HepG2 (cell line): ENCODE results near the gene URM1. TPM values are rescaled to one million over a fixed set of nuclear protein-coding genes. Genes with fewer than 3 reads are reported as not detected.
A peak's percentile ranks its signal among the peaks of the same experiment; 100 is the strongest.

Source experiments
- ATAC-seq: fragments of 200-7000 bp; cut with Tn5 transposase; 3 replicates; pipeline ENCODE4 v1.9.1; 2020; ENCODE audit warnings: mild to moderate bottlenecking, moderate library complexity
- BruUV-seq: library from RNA; stranded (reverse); fragments of 400-500 nt; replicated peaks from 2 replicates; lab custom pipeline; 2021; lab: Mats Ljungman, UMichigan
- CTCF ChIA-PET: fragments of 300-600 bp; formaldehyde crosslinking; extraction: SDS; loops from one replicate; lab custom pipeline; 2021; ENCODE audit warnings: low total read pairs, inconsistent platforms, low intra/inter-chr PET ratio; lab: Yijun Ruan, JAX
- POLR2A ChIA-PET: fragments of 350-600 bp; sonication (Branson Sonifier 250); formaldehyde crosslinking; loops from one replicate; lab custom pipeline; 2020; ENCODE audit warnings: antibody characterized with exemption, inconsistent platforms; lab: Yijun Ruan, JAX
- DNase-seq: peaks from one replicate; pipeline ENCODE4 v3.0.0-alpha.2; 2015; ENCODE audit warnings: low spot score
- FAIRE-seq: peaks from 3 replicates; lab custom pipeline; 2011; peaks lifted over from hg19 to GRCh38; lab: Jason Lieb, UNC
- H2AFZ ChIP-seq: one replicate; pipeline ENCODE4 v1.6.1; 2011; ENCODE audit warnings: low read length, inconsistent platforms
- H3K27ac ChIP-seq: fragments of 300-600 bp; 3 replicates; pipeline ENCODE4 v1.8.0; 2011; ENCODE audit warnings: mixed run types, mild to moderate bottlenecking, mixed read lengths, low read length, inconsistent platforms; ENCODE audit not compliant: insufficient read depth; ENCODE audit errors: extremely low read length
- H3K27me3 ChIP-seq, 2 experiments: fragments of 200-600 bp in 1 of 2; 2 replicates in 1 of 2; 3 replicates in 1 of 2; pipeline versions ENCODE4 v1.6.0 to v1.8.0; 2011; ENCODE audit warnings: low read length in 2 of 2, mild to moderate bottlenecking in 2 of 2, moderate library complexity in 2 of 2, inconsistent platforms in 1 of 2; ENCODE audit not compliant: insufficient read depth in 2 of 2, control insufficient read depth in 1 of 2
- H3K36me3 ChIP-seq, 2 experiments: fragments of 200-600 bp in 1 of 2; replicated peaks in 1 of 2; 2 replicates in 1 of 2; 3 replicates in 1 of 2; pipeline versions ENCODE4 v1.5.1 to v1.8.0; 2011; ENCODE audit warnings: low read length in 2 of 2, inconsistent platforms in 1 of 2; ENCODE audit not compliant: insufficient read depth in 2 of 2, control insufficient read depth in 1 of 2
- H3K4me1 ChIP-seq: 2 replicates; pipeline ENCODE4 v1.5.1; 2012; ENCODE audit warnings: low read length, inconsistent platforms; ENCODE audit not compliant: insufficient read depth
- H3K4me2 ChIP-seq: 2 replicates; pipeline ENCODE4 v1.6.0; 2011; ENCODE audit warnings: low read depth, low read length, inconsistent platforms
- H3K4me3 ChIP-seq, 3 experiments: fragments of 200-600 bp in 1 of 3; sonication (generic), shearing (Covaris generic) in 1 of 3; replicated peaks in 1 of 3; 2 replicates each; pipeline ENCODE4 v1.5.1; 2011 to 2016; ENCODE audit warnings: low read length in 3 of 3, inconsistent platforms in 2 of 3, low read depth in 2 of 3, mild to moderate bottlenecking in 2 of 3, control low read depth in 1 of 3, mixed read lengths in 1 of 3; ENCODE audit not compliant: insufficient read depth in 1 of 3
- H3K79me2 ChIP-seq: one replicate; pipeline ENCODE4 v1.6.1; 2011; ENCODE audit warnings: low read length, inconsistent platforms; ENCODE audit not compliant: insufficient read depth
- H3K9ac ChIP-seq: 2 replicates; pipeline ENCODE4 v1.6.0; 2011; ENCODE audit warnings: mild to moderate bottlenecking, low read depth, low read length, inconsistent platforms; ENCODE audit not compliant: insufficient read depth
- H3K9me3 ChIP-seq: 2 replicates; pipeline ENCODE4 v1.5.1; 2012; ENCODE audit warnings: mild to moderate bottlenecking, low read length
- H4K20me1 ChIP-seq: 2 replicates; pipeline ENCODE4 v1.6.0; 2011; ENCODE audit warnings: inconsistent platforms, mild to moderate bottlenecking, low read length, moderate library complexity; ENCODE audit not compliant: insufficient read depth
- CEBPB ChIP-seq: IDR thresholded peaks from 2 replicates; pipeline ENCODE4 v1.6.1; 2011; ENCODE audit warnings: low read depth, low read length, improper control_type of control experiment, borderline replicate concordance
- KLF13 ChIP-seq: sonication (generic); formaldehyde crosslinking; IDR thresholded peaks from 2 replicates; pipeline ENCODE4 v1.4.0; 2020; ENCODE audit warnings: mild to moderate bottlenecking, missing genetic modification reagents
- NFE2 ChIP-seq: sonication (generic); formaldehyde crosslinking; IDR thresholded peaks from 2 replicates; pipeline ENCODE4 v1.4.0; 2020; ENCODE audit warnings: missing genetic modification reagents
- NFIC ChIP-seq: IDR thresholded peaks from 2 replicates; pipeline ENCODE4 v1.6.1; 2012; ENCODE audit warnings: mild to moderate bottlenecking, low read length, inconsistent platforms
- SALL1 ChIP-seq: sonication (generic); formaldehyde crosslinking; IDR thresholded peaks from 2 replicates; pipeline ENCODE4 v1.8.0; 2022; ENCODE audit warnings: mild to moderate bottlenecking, missing genetic modification reagents
- SALL2 ChIP-seq: sonication (generic); formaldehyde crosslinking; IDR thresholded peaks from 2 replicates; pipeline ENCODE4 v1.8.1; 2023; ENCODE audit warnings: mild to moderate bottlenecking, missing genetic modification reagents, inconsistent platforms
- TRAFD1 ChIP-seq: sonication (generic); formaldehyde crosslinking; IDR thresholded peaks from 2 replicates; pipeline ENCODE4 v1.5.1; 2020; ENCODE audit warnings: missing genetic modification reagents, mild to moderate bottlenecking, borderline replicate concordance
- ZNF232 ChIP-seq: sonication (generic); formaldehyde crosslinking; IDR thresholded peaks from 2 replicates; pipeline ENCODE4 v1.4.0; 2020; ENCODE audit warnings: missing genetic modification reagents, borderline replicate concordance
- ZNF770 ChIP-seq: sonication (generic); formaldehyde crosslinking; IDR thresholded peaks from 2 replicates; pipeline ENCODE4 v1.5.0; 2020; ENCODE audit warnings: mild to moderate bottlenecking, missing genetic modification reagents
- WGBS: methylation state at CpG from one replicate; pipeline ENCODE4 v1.1.6; 2017; ENCODE audit warnings: low lambda C conversion rate; 5-methylcytosine and 5-hydroxymethylcytosine counted together
- in situ Hi-C: cut with HindIII; loops from 2 replicates; pipeline ENCODE4 v1.10.0; 2017; ENCODE audit warnings: low pct_unique_long_range_greater_than_20kb; ENCODE audit not compliant: extremely low pct_ligation_motif_present
- intact Hi-C: fragments of 100-400 bp; cut with micrococcal nuclease; formaldehyde crosslinking; loops from one replicate; pipeline ENCODE4 v1.10.0; 2022; ENCODE audit not compliant: unreplicated experiment
- polyA plus RNA-seq, 8 experiments: library from polyadenylated mRNA; depleted of rRNA in 3 of 8; stranded (reverse) in 7 of 8; unstranded in 1 of 8; fragments of >200 nt; fragmentation: Illumina TruSeq in 4 of 8; extraction: Trizol in 4 of 8; gene quantifications; 2 replicates each; pipeline versions ENCODE4 v1.2.1 to v1.2.3, GENCODE V29; 2011 to 2016; ENCODE audit warnings: low read depth in 4 of 8, missing spikeins in 1 of 8, mixed read lengths in 1 of 8; ENCODE audit not compliant: insufficient read depth in 1 of 8
- total RNA-seq, 5 experiments: library from RNA; depleted of rRNA; stranded (reverse); fragments of >200 nt; fragmentation: Illumina TruSeq; extraction: Trizol; gene quantifications; 2 replicates each; pipeline ENCODE4 v1.2.3, GENCODE V29; 2016; ENCODE audit warnings: low read depth in 1 of 5

URM1 gene
- total and polyA plus RNA-seq, 2 of the 13 experiments (the other 11 are each of a cell fraction or from before 2014, with no cell fraction given): 37.1 to 41.3 TPM

GRCh38 chr9:128369024-128369706, 2.0 kb upstream of the URM1 start:
- POLR2A ChIA-PET: no interaction called here
- Histone ChIP-seq H3K9me3 (no peaks in the 10 kb centered on the region), H3K27me3 (peaks cover 1 to 3% of the 10 kb centered on the region in 2 experiments; a peak in 2 of 5 replicates)
- no peak for FAIRE-seq
- TF ChIP-seq ZNF770 (CRISPR knock-in tag): peak; percentile 83
- TF ChIP-seq ZNF232 (CRISPR knock-in tag): no peak
- no peak for TF ChIP-seq SALL1 (CRISPR knock-in tag)
- TF ChIP-seq NFE2: no peak
- no peak for TF ChIP-seq SALL2
- 0 out of 2 replicates have a peak, but pooled peaks have one; percentile 2 for TF ChIP-seq CEBPB
- TF ChIP-seq NFIC: no peak
- TF ChIP-seq TRAFD1 (CRISPR knock-in tag): no peak
- no peak for TF ChIP-seq KLF13 (CRISPR knock-in tag)
- TF ChIP-seq, all 625 proteins: peak for 2
- H3K4me3 ChIP-seq: no peak overlapping the region
- H3K79me2 ChIP-seq: peaks cover 29% of the 10 kb centered on the region
- peaks cover 31% of the 10 kb centered on the region for H3K4me1 ChIP-seq
- no TSS peak for BruUV-seq
- no peaks in the 10 kb centered on the region for H4K20me1 ChIP-seq
- CTCF ChIA-PET: no interaction called here
- H3K27ac ChIP-seq: no peak overlapping the region
- DNase-seq: no peak
- in situ Hi-C loops (no loop called here), intact Hi-C loops (no loop called here)
- H3K4me2 ChIP-seq: no peak overlapping the region
- H2AFZ ChIP-seq: no peak overlapping the region
- ATAC-seq: no peak
- H3K9ac ChIP-seq: no peak overlapping the region
- WGBS: 80% methylated on average over 9 of the region's 9 CpGs
- H3K36me3 ChIP-seq: peaks cover 1 to 5% of the 10 kb centered on the region in 2 experiments; a peak in 1 of 5 replicates
